Natural killer cell treated with Interleukin-12 subunit alpha and Interleukin-12 subunit beta and Interleukin-15 and Interleukin-18, amount 100 ng/mL, for 72 hours (primary cell): ENCODE data around the gene RAX. TPM values are rescaled to one million over a fixed set of nuclear protein-coding genes. Genes with fewer than 3 reads are reported as not detected.
A peak's percentile ranks its signal among the peaks of the same experiment; 100 is the strongest.

ENCODE experiments used
- ATAC-seq, 2 donors: fragments of 150-1000 bp; cut with Tn5 transposase in 1 of 2; sonication (Bioruptor Pico), chemical (Tn5 transposase) in 1 of 2; 2 replicates each; pipeline ENCODE4 v1.10.0; 2021
- DNase-seq: peaks from one replicate; pipeline ENCODE4 v3.0.0; 2022; ENCODE audit warnings: low spot score
- H3K27ac Mint-ChIP-seq, 2 donors: 1 replicate in 1 of 2; 2 replicates in 1 of 2; pipeline ENCODE4 v1.8.0; 2022; ENCODE audit warnings: mixed read lengths in 2 of 2, mild to moderate bottlenecking in 1 of 2, moderate library complexity in 1 of 2
- H3K27me3 Mint-ChIP-seq, 2 donors: 1 replicate in 1 of 2; 2 replicates in 1 of 2; pipeline ENCODE4 v1.8.0; 2022; ENCODE audit warnings: mixed read lengths in 2 of 2
- H3K36me3 Mint-ChIP-seq: one replicate; pipeline ENCODE4 v1.8.0; 2022; ENCODE audit warnings: mixed read lengths
- H3K4me1 Mint-ChIP-seq, 2 donors: 1 replicate in 1 of 2; 2 replicates in 1 of 2; pipeline ENCODE4 v1.8.0; 2022; ENCODE audit warnings: low read depth in 2 of 2, mixed read lengths in 2 of 2, mild to moderate bottlenecking in 1 of 2
- H3K4me3 Mint-ChIP-seq: one replicate; pipeline ENCODE4 v1.8.0; 2022; ENCODE audit warnings: mixed read lengths
- H3K9me3 Mint-ChIP-seq: 2 replicates; pipeline ENCODE4 v1.8.0; 2022; ENCODE audit warnings: mixed read lengths
- total RNA-seq, 2 donors: library from RNA; stranded (reverse); gene quantifications; one replicate each; pipeline ENCODE4 v1.2.3, GENCODE V29; 2022

The RAX gene
- not detected for total RNA-seq

DNA sequence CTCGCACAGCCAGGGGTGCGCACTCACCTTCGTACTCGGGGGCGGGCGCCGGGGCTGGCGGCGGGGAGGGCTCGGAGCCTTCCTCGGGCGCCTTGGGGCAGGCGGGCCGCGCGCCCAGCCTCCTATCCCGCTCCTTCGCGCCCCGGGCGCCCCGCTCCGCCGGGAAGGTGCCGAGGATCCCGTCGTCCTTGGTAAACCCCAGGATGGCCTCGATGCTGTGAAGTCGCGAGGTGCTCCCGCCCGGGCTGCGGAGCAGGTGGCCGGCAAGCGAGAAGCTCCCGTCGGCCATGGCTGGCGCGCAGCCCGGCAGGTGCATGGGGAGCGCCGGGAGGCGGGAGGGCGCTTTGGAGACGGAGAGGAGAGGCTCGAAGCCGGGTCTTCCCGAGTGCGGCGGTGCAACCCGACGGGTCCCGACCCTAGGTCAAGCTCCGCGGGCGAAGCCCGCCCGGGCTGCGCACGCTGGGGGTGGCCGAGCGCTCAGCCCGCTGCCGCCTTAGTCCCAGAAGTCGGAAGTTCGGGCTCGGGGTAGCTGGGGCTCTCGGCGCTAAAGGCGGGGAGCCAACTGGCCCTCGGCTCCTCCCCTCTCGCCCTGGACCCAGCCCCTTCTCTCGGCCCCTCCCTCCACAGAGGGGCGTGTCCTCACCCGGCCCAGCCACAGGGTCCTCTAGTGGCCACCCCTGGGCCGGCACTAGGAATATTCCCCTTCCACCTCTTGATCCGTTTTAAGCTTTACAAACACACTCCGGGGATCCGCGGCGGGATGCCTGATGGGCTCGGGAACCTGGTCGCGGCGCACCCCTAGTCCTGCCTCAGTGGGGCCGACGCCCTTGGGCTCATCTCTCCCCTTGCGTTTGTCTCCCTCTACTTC is at the start of gene RAX:
TSS of gene RAX (minus strand) at position 564 of the 868 bp plus-strand sequence. CDS start at position 316, 248 bp downstream.
- Mint-ChIP-seq H3K27me3 (peaks cover 60 to 76% of the 10 kb centered on the region in 2 donors), H3K4me3 (no peak within 1 kb of the TSS), H3K4me1 (peaks cover 6 to 10% of the 10 kb centered on the region in 2 donors), H3K9me3 (no peaks in the 10 kb centered on the region), H3K36me3 (peaks cover 6% of the 10 kb centered on the region), H3K27ac (no peak within 1 kb of the TSS)
- no peak for DNase-seq
- peak; percentile 51 to 56 for ATAC-seq

- DNase-seq (no peak), ATAC-seq (no peak)
- H3K4me1 Mint-ChIP-seq: no peaks in the 10 kb centered on the region
- no peak within 1 kb of the TSS for H3K27ac Mint-ChIP-seq
- H3K4me3 Mint-ChIP-seq: no peak within 1 kb of the TSS
- no peaks in the 10 kb centered on the region for H3K36me3 Mint-ChIP-seq
- peaks cover 21 to 26% of the 10 kb centered on the region in 2 donors for H3K27me3 Mint-ChIP-seq
- H3K9me3 Mint-ChIP-seq: no peaks in the 10 kb centered on the region
Measured at GRCh38 chr18:59318460-59319050, 45.3 kb upstream of the RAX start, which contains the start of gene CPLX4. TSS of gene CPLX4 (minus strand) at chr18:59318649. CDS start at chr18:59318462, 187 bp downstream.

DNA sequence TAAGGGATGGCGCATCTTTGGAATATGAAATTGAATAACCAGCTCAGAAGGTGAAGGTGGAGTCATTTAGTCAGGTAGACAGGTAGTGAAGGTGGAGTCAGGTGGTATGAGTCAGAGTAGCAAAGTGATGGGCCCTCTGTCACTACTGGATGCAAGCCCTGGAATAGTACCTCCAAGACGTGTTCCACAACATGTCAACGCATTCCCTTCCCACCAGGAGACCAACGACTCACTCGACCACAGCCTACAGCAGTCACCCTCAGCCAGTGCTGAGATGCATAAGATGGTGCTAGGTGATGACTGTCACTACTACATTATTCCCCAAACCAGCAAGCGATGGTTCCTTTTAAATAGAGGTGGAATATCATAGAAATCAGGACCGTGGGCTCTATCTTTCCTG is 38.4 kb upstream of the RAX start:
- Mint-ChIP-seq H3K27ac (no peak overlapping the region), H3K9me3 (no peaks in the 10 kb centered on the region), H3K4me1 (no peaks in the 10 kb centered on the region), H3K27me3 (peaks cover 32 to 33% of the 10 kb centered on the region in 2 donors), H3K4me3 (no peak overlapping the region), H3K36me3 (no peaks in the 10 kb centered on the region)
- ATAC-seq: no peak
- DNase-seq: no peak

- H3K9me3 Mint-ChIP-seq: no peaks in the 10 kb centered on the region
- no peaks in the 10 kb centered on the region for H3K36me3 Mint-ChIP-seq
- H3K4me3 Mint-ChIP-seq: no peak overlapping the region
- ATAC-seq (no peak), DNase-seq (no peak)
- no peaks in the 10 kb centered on the region for H3K4me1 Mint-ChIP-seq
- peaks cover 32 to 40% of the 10 kb centered on the region in 2 donors for H3K27me3 Mint-ChIP-seq
- H3K27ac Mint-ChIP-seq: no peak overlapping the region
Measured at GRCh38 chr18:59308938-59309260, 35.6 kb upstream of the RAX start.

GRCh38 chr18:59308248-59308937 is 35.1 kb upstream of the RAX start:
- H3K4me3 Mint-ChIP-seq: no peak overlapping the region
- peaks cover 30 to 37% of the 10 kb centered on the region in 2 donors for H3K27me3 Mint-ChIP-seq

DNA sequence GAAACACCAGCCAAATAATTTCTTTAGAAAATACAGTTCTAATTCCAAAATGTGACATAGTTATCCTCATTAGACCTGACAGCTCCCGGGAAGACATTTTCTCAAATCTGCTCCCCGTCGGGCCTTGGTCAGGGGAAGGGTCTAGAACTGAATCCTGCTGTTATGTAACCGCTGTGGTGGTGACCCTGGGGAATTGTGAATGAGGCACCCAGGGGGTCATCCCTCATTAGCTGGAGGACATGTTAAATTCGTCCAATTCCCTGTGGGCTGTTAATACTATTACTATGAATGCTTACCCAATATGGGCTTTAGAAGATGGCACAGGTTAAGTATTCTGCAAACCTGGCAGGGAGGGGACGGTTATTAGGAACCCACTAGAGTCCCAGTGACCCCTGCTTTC is 33.4 kb upstream of the RAX start:
- Mint-ChIP-seq H3K4me3 (no peak overlapping the region), H3K4me1 (no peaks in the 10 kb centered on the region), H3K9me3 (no peaks in the 10 kb centered on the region), H3K27ac (no peak overlapping the region), H3K27me3 (peaks cover 28 to 39% of the 10 kb centered on the region in 2 donors), H3K36me3 (no peaks in the 10 kb centered on the region)
- no peak for ATAC-seq
- DNase-seq: no peak

More at GRCh38 chr18:59308248-59308937, 35.1 kb upstream of the RAX start:
- H3K36me3 Mint-ChIP-seq: no peaks in the 10 kb centered on the region
- no peaks in the 10 kb centered on the region for H3K4me1 Mint-ChIP-seq
- DNase-seq (no peak), ATAC-seq (peak; percentile 88 to 92)
- H3K27ac Mint-ChIP-seq: no peak overlapping the region
- H3K9me3 Mint-ChIP-seq: no peaks in the 10 kb centered on the region

GRCh38 chr18:59305295-59305694 is 32.0 kb upstream of the RAX start:
- Mint-ChIP-seq H3K4me3 (no peak overlapping the region), H3K27ac (no peak overlapping the region), H3K4me1 (no peaks in the 10 kb centered on the region), H3K27me3 (peaks cover 21 to 31% of the 10 kb centered on the region in 2 donors), H3K9me3 (no peaks in the 10 kb centered on the region), H3K36me3 (no peaks in the 10 kb centered on the region)
- no peak for ATAC-seq
- no peak for DNase-seq

- no peak overlapping the region for H3K4me3 Mint-ChIP-seq
- H3K27ac Mint-ChIP-seq: no peak overlapping the region
- H3K27me3 Mint-ChIP-seq: peaks cover 22 to 27% of the 10 kb centered on the region in 2 donors
- ATAC-seq: no peak
- no peak for DNase-seq
- no peaks in the 10 kb centered on the region for H3K36me3 Mint-ChIP-seq
- H3K9me3 Mint-ChIP-seq: no peaks in the 10 kb centered on the region
- no peaks in the 10 kb centered on the region for H3K4me1 Mint-ChIP-seq
Measured at GRCh38 chr18:59303656-59304195, 30.5 kb upstream of the RAX start.

- Mint-ChIP-seq H3K9me3 (no peaks in the 10 kb centered on the region), H3K27me3 (peaks cover 24 to 27% of the 10 kb centered on the region in 2 donors), H3K36me3 (no peaks in the 10 kb centered on the region), H3K27ac (no peak overlapping the region), H3K4me3 (no peak overlapping the region), H3K4me1 (no peaks in the 10 kb centered on the region)
- no peak for DNase-seq
- ATAC-seq: no peak
Measured at GRCh38 chr18:59303006-59303405, 29.8 kb upstream of the RAX start.

DNA sequence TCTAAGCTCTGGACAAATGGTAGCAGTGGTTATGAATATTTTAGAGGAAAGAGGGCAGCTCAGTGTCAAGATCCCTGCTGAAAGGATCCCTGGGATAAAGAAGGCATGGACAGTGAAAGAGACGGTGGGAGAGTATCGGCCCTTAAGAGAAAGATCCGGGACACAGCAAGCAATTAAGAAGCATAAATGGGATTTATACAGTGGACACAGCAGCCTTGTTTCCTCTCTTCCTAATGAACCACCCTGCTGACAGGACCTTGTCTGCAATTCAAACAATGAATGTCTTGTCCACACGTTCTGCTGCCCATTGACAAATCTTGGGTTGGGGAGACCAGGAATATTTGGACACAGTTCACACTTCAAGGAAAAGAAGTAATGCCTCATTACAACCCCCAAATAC is 28.7 kb upstream of the RAX start:
- H3K36me3 Mint-ChIP-seq: no peaks in the 10 kb centered on the region
- H3K4me3 Mint-ChIP-seq: no peak overlapping the region
- H3K9me3 Mint-ChIP-seq: no peaks in the 10 kb centered on the region
- no peak overlapping the region for H3K27ac Mint-ChIP-seq
- H3K27me3 Mint-ChIP-seq: peaks cover 23 to 27% of the 10 kb centered on the region in 2 donors
- H3K4me1 Mint-ChIP-seq: no peaks in the 10 kb centered on the region
- DNase-seq (no peak), ATAC-seq (no peak)

GRCh38 chr18:59300676-59301285 is 27.5 kb upstream of the RAX start:
- Mint-ChIP-seq H3K27ac (no peak overlapping the region), H3K4me3 (no peak overlapping the region), H3K27me3 (peaks cover 19 to 23% of the 10 kb centered on the region in 2 donors), H3K4me1 (no peaks in the 10 kb centered on the region), H3K9me3 (no peaks in the 10 kb centered on the region), H3K36me3 (no peaks in the 10 kb centered on the region)
- ATAC-seq (peak; percentile 50 to 51), DNase-seq (no peak)

GRCh38 chr18:59298871-59299270 is 25.6 kb upstream of the RAX start:
- ATAC-seq (no peak), DNase-seq (no peak)
- Mint-ChIP-seq H3K4me1 (no peaks in the 10 kb centered on the region), H3K9me3 (peaks cover 4% of the 10 kb centered on the region), H3K27me3 (peaks cover 20 to 24% of the 10 kb centered on the region in 2 donors), H3K4me3 (no peak overlapping the region), H3K36me3 (no peaks in the 10 kb centered on the region), H3K27ac (no peak overlapping the region)

DNA sequence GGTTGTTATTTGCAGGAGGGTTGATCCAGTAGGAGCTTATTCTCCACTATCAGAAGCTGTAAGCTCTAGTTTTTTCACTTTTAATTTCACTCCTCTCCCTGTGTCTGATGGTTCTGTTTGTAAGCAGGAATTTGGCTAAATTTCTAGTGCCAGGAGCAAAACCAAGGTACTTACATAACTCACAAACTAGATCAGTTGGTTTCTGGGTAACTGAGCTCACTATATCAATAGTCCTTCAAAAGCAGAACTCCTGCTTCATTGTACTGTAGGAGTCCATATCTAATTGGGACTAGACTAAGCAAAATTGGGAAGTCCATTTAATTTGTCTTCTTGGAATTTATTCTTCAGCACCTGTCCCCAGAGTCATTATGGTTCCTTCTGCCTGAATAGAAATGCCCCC is 20.1 kb upstream of the RAX start:
- Mint-ChIP-seq H3K27me3 (peaks cover 31 to 45% of the 10 kb centered on the region in 2 donors), H3K27ac (no peak overlapping the region)

More for the DNA sequence above, 20.1 kb upstream of the RAX start:
- DNase-seq (no peak), ATAC-seq (no peak)
- no peak overlapping the region for H3K4me3 Mint-ChIP-seq
- H3K36me3 Mint-ChIP-seq: no peaks in the 10 kb centered on the region
- H3K9me3 Mint-ChIP-seq: peaks cover 4% of the 10 kb centered on the region
- no peaks in the 10 kb centered on the region for H3K4me1 Mint-ChIP-seq
